ENCODE data around the gene WDCP.
"Not testable (repeated sequence)": the region's sequence is repeated elsewhere in the genome, so short reads cannot be mapped to it uniquely, and the experiment has no call there.

The WDCP gene

GRCh38 chr2:24021122-24021998 lies 25.8 kb downstream of the WDCP start:
- peak in 1 of 5 experiments; percentile 21 for DNase-seq

- DNase-seq: no peak
These were observed 26.9 kb downstream of the WDCP start for GRCh38 chr2:24020244-24020643.

- no peak for DNase-seq
These were observed 27.5 kb downstream of the WDCP start for GRCh38 chr2:24019729-24020128.

DNA sequence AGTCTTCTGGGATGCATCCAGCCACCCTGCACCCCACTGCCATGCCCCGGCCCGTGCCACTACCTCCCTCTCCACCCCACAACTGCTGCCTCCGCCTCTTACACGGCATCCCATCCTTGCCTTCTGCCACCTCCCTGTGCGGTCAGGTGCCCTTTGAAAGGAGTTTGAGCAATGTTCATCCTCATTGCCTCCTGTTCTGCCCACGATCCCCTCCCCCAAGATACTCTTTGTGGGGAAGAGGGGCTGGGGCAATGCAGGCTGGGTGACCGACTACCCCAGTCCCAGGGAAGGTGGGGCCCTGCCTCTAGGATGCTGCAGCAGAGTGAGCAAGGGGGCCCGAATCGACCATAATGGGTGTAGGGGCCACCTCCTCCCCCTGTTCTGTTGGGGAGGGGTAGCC lies 28.9 kb downstream of the WDCP start:
- DNase-seq: no peak

- DNase-seq: no peak
These were observed 29.5 kb downstream of the WDCP start for GRCh38 chr2:24017711-24018110.

GRCh38 chr2:24016853-24017703 lies 30.1 kb downstream of the WDCP start:
- DNase-seq: no peak

DNA sequence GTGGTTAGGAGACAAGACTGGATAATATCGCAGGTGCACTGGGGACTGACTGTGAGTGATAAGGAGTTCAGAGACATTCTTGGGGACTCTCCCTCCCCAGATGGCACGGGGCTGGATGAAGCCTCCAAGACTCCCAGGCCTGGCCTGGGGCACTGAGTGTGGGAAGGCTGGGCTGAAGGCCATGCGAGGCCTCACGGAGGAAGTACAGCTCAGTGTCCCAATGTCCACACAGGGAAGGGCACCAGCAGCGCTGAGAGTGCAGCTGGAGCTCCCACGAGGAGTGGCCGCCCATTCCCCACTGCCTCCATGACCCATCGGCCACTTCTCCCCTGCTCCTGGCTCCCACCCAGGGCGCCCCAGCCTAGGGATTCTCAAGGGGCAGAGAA lies 30.8 kb downstream of the WDCP start:
- no peak for DNase-seq

DNA sequence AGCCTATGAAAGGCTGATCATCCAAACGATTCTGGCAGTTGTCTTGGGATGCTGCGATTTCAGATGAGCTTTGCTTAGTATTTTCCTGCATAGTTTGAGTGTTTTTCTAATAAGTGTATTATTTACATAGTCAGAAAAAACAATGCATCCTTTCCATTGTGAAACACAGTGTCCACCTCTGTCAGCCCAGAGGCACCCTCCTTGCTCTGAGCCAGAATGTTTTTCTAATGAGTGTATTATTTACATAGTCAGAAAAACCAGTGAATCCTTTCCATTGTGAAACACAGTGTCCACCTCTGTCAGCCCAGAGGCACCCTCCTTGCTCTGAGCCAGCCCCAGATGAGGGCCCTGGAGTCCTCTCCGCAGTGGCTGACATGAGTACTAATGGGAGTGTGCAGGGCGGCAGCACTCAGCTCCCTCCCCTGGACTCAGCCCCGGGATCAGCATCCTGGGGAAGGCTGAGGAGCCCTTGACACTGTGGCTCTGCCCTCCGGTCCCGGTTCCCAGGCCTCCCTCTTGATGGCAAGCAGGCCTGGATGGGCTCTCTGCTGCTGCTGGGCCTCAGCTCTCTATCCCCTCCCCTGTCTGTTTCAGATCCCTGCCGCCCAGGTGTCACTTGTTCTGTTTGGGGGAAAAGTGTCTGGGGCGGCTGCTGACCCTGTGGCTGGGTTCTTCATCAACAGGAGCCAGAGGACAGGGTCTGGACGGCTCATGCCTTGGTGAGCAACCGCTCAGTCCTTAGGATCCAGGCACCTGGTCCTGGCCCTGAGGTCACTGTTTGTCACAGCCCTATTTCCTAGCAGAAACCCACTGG lies 31.4 kb downstream of the WDCP start:
- no peak for DNase-seq

DNA sequence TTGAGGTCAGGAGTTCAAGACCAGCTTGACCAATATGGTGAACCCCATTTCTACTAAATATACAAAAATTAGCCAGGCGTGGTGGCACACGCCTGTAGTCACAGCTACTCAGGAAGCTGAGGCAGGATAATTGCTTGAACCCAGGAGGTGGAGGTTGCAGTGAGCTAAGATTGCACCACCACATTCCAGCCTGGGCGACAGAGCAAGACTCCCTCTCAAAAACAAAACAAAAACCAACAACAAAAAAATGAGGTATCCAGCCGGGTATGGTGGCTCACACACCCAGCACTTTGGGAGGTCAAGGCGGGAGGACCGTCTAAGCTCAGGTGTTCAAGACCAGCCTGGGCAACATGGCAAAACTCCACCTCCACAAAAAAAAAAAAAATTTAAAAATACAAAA lies 32.3 kb downstream of the WDCP start:
- DNase-seq: not testable (repeated sequence)

- DNase-seq: no peak
These were observed 34.5 kb downstream of the WDCP start for GRCh38 chr2:24012521-24013188.

GRCh38 chr2:24011250-24012104 lies 35.7 kb downstream of the WDCP start:
- DNase-seq: peak in 1 of 5 experiments; percentile 34

GRCh38 chr2:24010477-24011249 lies 36.5 kb downstream of the WDCP start:
- no peak for DNase-seq

- DNase-seq: no peak
These were observed 37.3 kb downstream of the WDCP start, which contains the start of gene MFSD2B for GRCh38 chr2:24009680-24010476. TSS of gene MFSD2B (plus strand) at chr2:24010085. CDS start at chr2:24010097, 12 bp downstream.

DNA sequence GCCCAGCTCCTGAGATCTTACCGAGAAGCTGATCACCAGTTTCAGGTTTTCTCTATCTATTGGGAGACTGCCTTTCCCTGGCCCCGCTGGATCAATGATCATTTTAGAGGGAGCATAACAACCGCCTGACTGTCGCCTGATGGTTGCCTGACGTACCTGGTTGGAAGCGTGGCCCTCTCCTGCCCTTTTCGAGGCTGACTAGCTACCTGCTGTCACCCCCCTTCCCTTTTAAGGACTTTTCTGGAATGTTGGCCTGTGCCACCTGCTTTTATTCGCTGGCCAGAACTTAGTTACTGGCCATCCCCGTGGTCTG lies 37.9 kb downstream of the WDCP start:
- DNase-seq: no peak

- DNase-seq: no peak
These were observed 38.4 kb downstream of the WDCP start for GRCh38 chr2:24008672-24009366.

DNA sequence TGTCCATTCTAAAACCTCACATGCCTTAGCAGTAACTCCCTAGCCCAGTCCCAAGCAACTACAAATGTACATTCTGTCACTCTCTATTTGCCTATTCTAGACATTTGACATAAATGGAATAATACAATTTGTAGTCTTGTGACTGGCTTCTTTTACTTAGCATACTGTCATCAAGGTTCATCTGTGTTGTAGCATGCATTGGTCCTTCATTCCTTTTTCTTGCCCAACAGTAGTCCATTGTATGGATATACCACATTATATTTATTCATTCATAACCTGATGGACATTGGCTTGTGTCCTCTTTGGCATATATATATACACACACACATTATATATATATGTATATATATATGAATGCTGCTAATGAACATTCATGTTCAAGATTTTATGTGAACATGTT lies 39.5 kb downstream of the WDCP start:
- DNase-seq: no peak

GRCh38 chr2:23994567-23994966 lies 52.6 kb downstream of the WDCP start:
- no peak for DNase-seq

DNA sequence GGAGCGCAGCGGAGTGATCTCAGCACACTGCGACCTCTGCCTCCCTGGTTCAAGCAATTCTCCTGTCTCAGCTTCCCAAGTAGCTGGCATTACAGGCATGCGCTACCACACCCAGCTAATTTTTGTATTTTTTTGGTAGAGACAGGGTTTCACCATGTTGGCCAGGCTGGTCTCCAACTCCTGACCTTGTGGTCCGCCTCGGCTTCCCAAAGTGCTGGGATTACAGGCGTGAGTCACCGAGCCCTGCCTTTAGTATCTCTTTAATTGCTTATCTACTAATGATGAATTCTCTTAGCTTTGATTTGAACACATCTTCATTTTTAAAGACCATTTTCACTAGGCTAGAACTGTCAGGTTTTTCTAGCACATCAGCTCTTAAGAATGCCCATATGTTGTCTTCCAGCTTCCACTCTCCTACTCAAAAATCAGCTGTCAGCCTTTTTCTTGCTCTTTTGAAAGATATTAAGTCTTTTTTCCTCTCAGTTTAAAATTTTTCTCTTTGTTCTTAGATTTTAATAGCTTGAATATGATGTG lies 53.4 kb downstream of the WDCP start:
- no peak for DNase-seq

DNA sequence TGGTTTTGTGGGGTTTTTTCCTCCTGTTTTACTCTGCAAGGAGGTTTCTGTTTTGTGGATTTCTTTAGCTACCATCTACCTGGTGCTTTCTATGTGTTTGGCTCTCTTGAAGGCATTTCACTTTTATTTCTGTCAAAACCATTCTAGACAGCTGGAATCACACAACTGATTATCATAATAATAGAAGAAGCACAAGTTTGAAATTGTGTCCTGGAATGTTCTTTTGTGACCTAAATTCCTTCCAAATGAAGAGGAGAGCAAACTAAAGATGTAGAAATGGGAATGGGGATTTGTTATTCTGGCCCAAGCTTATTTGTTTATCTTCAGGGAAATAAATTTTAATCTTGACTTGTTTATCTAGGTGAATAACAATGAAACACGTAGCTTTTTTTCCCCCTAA lies 54.3 kb downstream of the WDCP start:
- DNase-seq: no peak

Measured in T-helper 2 cell (primary cell).